RPMI7951 (cell line): Measurements from ENCODE around the gene SSNA1. TPM values are rescaled to one million over a fixed set of nuclear protein-coding genes. Genes with fewer than 3 reads are reported as not detected.

Experiments
- DNase-seq: peaks from one replicate; pipeline ENCODE4 v3.0.0-alpha.2; 2012; ENCODE audit warnings: low read depth
- total RNA-seq: library from RNA; depleted of rRNA; stranded (reverse); fragments of >200 nt; shearing (Covaris generic); gene quantifications from 2 replicates; pipeline ENCODE4 v1.2.3, GENCODE V29; 2014; rRNA removed

The SSNA1 gene
- 72.8 and 99.2 TPM in 2 replicates for total RNA-seq

GRCh38 chr9:137188490-137189296, at the start of gene SSNA1, which contains the start of gene ANAPC2:
Gene SSNA1, plus strand, starts transcription at chr9:137188676. Its CDS starts 51 bp downstream, at chr9:137188727.
Gene ANAPC2, minus strand, starts transcription at chr9:137188560. Its CDS starts 28 bp downstream, at chr9:137188532.
- peak; percentile 89 for DNase-seq

- peak; percentile 23 for DNase-seq
These were observed 49.6 kb upstream of the SSNA1 start, which contains the start of gene GRIN1 for GRCh38 chr9:137138722-137139467. Gene GRIN1, plus strand, starts transcription at chr9:137139154. Its CDS starts 333 bp downstream, at chr9:137139487.

- DNase-seq = no peak
These were observed 48.9 kb upstream of the SSNA1 start for GRCh38 chr9:137139468-137140150.

- no peak for DNase-seq
These were observed 48.1 kb upstream of the SSNA1 start for GRCh38 chr9:137140151-137141012.

- no peak for DNase-seq
These were observed 47.2 kb upstream of the SSNA1 start for GRCh38 chr9:137141050-137141810.

- DNase-seq = no peak
These were observed 46.2 kb upstream of the SSNA1 start for GRCh38 chr9:137141976-137142936.

GRCh38 chr9:137143459-137143858, 45.0 kb upstream of the SSNA1 start:
- no peak for DNase-seq

- no peak for DNase-seq
These were observed 42.5 kb upstream of the SSNA1 start for GRCh38 chr9:137145731-137146526.

- DNase-seq = no peak
These were observed 42.0 kb upstream of the SSNA1 start for GRCh38 chr9:137146527-137146918.

- no peak for DNase-seq
These were observed 41.2 kb upstream of the SSNA1 start for GRCh38 chr9:137147091-137147792.

GRCh38 chr9:137147793-137148160, 40.7 kb upstream of the SSNA1 start:
- DNase-seq = no peak

GRCh38 chr9:137148242-137148641, 40.2 kb upstream of the SSNA1 start:
- DNase-seq = no peak

- DNase-seq = no peak
These were observed 39.8 kb upstream of the SSNA1 start for GRCh38 chr9:137148661-137149060.

- DNase-seq = no peak
These were observed 39.1 kb upstream of the SSNA1 start for GRCh38 chr9:137149363-137149762.

GRCh38 chr9:137149942-137150616, 38.4 kb upstream of the SSNA1 start:
- no peak for DNase-seq

GRCh38 chr9:137150617-137151457, 37.6 kb upstream of the SSNA1 start:
- DNase-seq = peak; percentile 78
